Naive thymus-derived CD8-positive, alpha-beta T cell (primary cell): ENCODE results near the gene TMSB4X. TPM values are rescaled to one million over a fixed set of nuclear protein-coding genes. Genes with fewer than 3 reads are reported as not detected.
A peak's percentile ranks its signal among the peaks of the same experiment; 100 is the strongest.

Experiments
- ATAC-seq, 2 donors: fragments of 150-1000 bp; cut with Tn5 transposase in 1 of 2; sonication (Bioruptor Pico), chemical (Tn5 transposase) in 1 of 2; 1 replicate in 1 of 2; 2 replicates in 1 of 2; pipeline ENCODE4 v1.10.0; 2021; ENCODE audit warnings: mild to moderate bottlenecking in 2 of 2, moderate library complexity in 2 of 2
- POLR2A ChIA-PET: fragments of 350-600 bp; sonication (Branson Sonifier 250); formaldehyde crosslinking; loops from one replicate; lab custom pipeline; 2021; ENCODE audit warnings: antibody characterized with exemption; lab: Charles Lee
- DNase-seq, 10 donors: peaks; one replicate each; pipeline versions ENCODE4 v3.0.0 to v3.0.0-alpha.2; 2020 to 2022
- H3K27ac Mint-ChIP-seq, 10 donors: one replicate each; pipeline ENCODE4 v1.8.0; 2020 to 2022; ENCODE audit warnings: mild to moderate bottlenecking in 10 of 10, mixed read lengths in 10 of 10, moderate library complexity in 4 of 10, inconsistent platforms in 1 of 10
- H3K27me3 Mint-ChIP-seq, 5 donors: one replicate each; pipeline ENCODE4 v1.8.0; 2021 to 2022; ENCODE audit warnings: mixed read lengths in 5 of 5
- H3K36me3 Mint-ChIP-seq, 3 donors: one replicate each; pipeline ENCODE4 v1.8.0; 2020 to 2022; ENCODE audit warnings: mixed read lengths in 3 of 3, mild to moderate bottlenecking in 2 of 3, inconsistent platforms in 1 of 3
- H3K4me1 Mint-ChIP-seq, 4 donors: one replicate each; pipeline ENCODE4 v1.8.0; 2021 to 2022; ENCODE audit warnings: mixed read lengths in 4 of 4
- H3K4me3 Mint-ChIP-seq, 10 donors: one replicate each; pipeline ENCODE4 v1.8.0; 2020 to 2022; ENCODE audit warnings: mild to moderate bottlenecking in 10 of 10, mixed read lengths in 10 of 10, moderate library complexity in 6 of 10, inconsistent platforms in 1 of 10
- H3K9me3 Mint-ChIP-seq, 9 donors: one replicate each; pipeline ENCODE4 v1.8.0; 2020 to 2022; ENCODE audit warnings: mixed read lengths in 9 of 9, mild to moderate bottlenecking in 3 of 9, inconsistent platforms in 1 of 9, moderate library complexity in 1 of 9
- polyA plus RNA-seq, 3 donors: library from polyadenylated mRNA; unstranded; fragments of 300-500 nt; fragmentation: Illumina TruSeq; gene quantifications; one replicate each; pipeline ENCODE4 v1.2.3, GENCODE V29; 2021
- total RNA-seq, 8 experiments: library from RNA in 2 of 8; stranded (reverse) in 2 of 8; gene quantifications; one replicate each; pipeline ENCODE4 v1.2.3 and lab custom pipeline; 2021 to 2026

Gene TMSB4X
- total and polyA plus RNA-seq, 5 experiments from 2014 or later, result 4,350 to 30,039 (median 23,903) TPM

- Mint-ChIP-seq H3K4me3 (peak overlapping the region in 8 of 10 donors; percentile 28 to 85 (median 72)), H3K9me3 (no peaks in the 10 kb centered on the region), H3K4me1 (peaks cover 10 to 63% (median 51%) of the 10 kb centered on the region in 4 donors), H3K36me3 (no peaks in the 10 kb centered on the region), H3K27me3 (no peaks in the 10 kb centered on the region), H3K27ac (peak overlapping the region; percentile 68 to 99 (median 96))
- POLR2A ChIA-PET, result interaction anchor here (1.0 to 17.8 kb wide), 4 partner anchors 29 to 541 kb away, joined by 4 to 1336 read pairs (median 128); partner anchors contain the start of gene TMSB4X
- no peak for DNase-seq
- no peak for ATAC-seq
These were observed 27.2 kb upstream of the TMSB4X start for GRCh38 chrX:12947545-12948235.

GRCh38 chrX:12948495-12948894 is 26.4 kb upstream of the TMSB4X start:
- Mint-ChIP-seq H3K9me3 (no peaks in the 10 kb centered on the region), H3K4me1 (peaks cover 10 to 71% (median 55%) of the 10 kb centered on the region in 4 donors), H3K27me3 (no peaks in the 10 kb centered on the region), H3K27ac (peak overlapping the region; percentile 68 to 99 (median 96)), H3K36me3 (no peaks in the 10 kb centered on the region), H3K4me3 (peak overlapping the region in 7 of 10 donors; percentile 18 to 85 (median 49))
- POLR2A ChIA-PET, result interaction anchor here (1.0 to 17.8 kb wide), 3 partner anchors 28 to 139 kb away, joined by 3 to 1336 read pairs (median 238); partner anchors contain the start of gene TMSB4X
- no peak for DNase-seq
- no peak for ATAC-seq

- Mint-ChIP-seq H3K4me1 (peaks cover 10 to 78% (median 62%) of the 10 kb centered on the region in 4 donors), H3K9me3 (no peaks in the 10 kb centered on the region), H3K4me3 (peak overlapping the region; percentile 83 to 91 (median 88)), H3K27ac (peak overlapping the region; percentile 91 to 99 (median 96)), H3K36me3 (no peaks in the 10 kb centered on the region), H3K27me3 (no peaks in the 10 kb centered on the region)
- POLR2A ChIA-PET, result interaction anchor here (0.8 to 17.8 kb wide), 8 partner anchors 27 to 539 kb away, joined by 3 to 1336 read pairs (median 8); partner anchors contain the start of gene TMSB4X
- DNase-seq, result no peak
- ATAC-seq, result no peak
These were observed 25.5 kb upstream of the TMSB4X start for GRCh38 chrX:12949205-12949926.

- Mint-ChIP-seq H3K4me3 (peak overlapping the region; percentile 83 to 91 (median 88)), H3K4me1 (peaks cover 10 to 85% (median 69%) of the 10 kb centered on the region in 4 donors), H3K36me3 (no peaks in the 10 kb centered on the region), H3K9me3 (no peaks in the 10 kb centered on the region), H3K27me3 (no peaks in the 10 kb centered on the region), H3K27ac (peak overlapping the region; percentile 91 to 99 (median 96))
- ATAC-seq, result peak; percentile 60 to 77
- peak; percentile 47 to 90 (median 83) for DNase-seq
- POLR2A ChIA-PET, result interaction anchor here (0.7 to 17.8 kb wide), 13 partner anchors 9 to 538 kb away, joined by 3 to 1336 read pairs (median 5); partner anchors contain the start of gene TMSB4X
These were observed 24.8 kb upstream of the TMSB4X start for GRCh38 chrX:12949927-12950656.

- peak overlapping the region; percentile 91 to 99 (median 96) for H3K27ac Mint-ChIP-seq
- ATAC-seq (peak; percentile 63 to 74), DNase-seq (peak; percentile 28 to 78 (median 67))
- no peaks in the 10 kb centered on the region for H3K27me3 Mint-ChIP-seq
- peaks cover 12 to 93% (median 76%) of the 10 kb centered on the region in 4 donors for H3K4me1 Mint-ChIP-seq
- POLR2A ChIA-PET, result interaction anchor here (0.5 to 17.8 kb wide), 14 partner anchors 8 to 771 kb away, joined by 3 to 1336 read pairs (median 5); partner anchors contain the start of gene TMSB4X
- peak overlapping the region; percentile 83 to 91 (median 88) for H3K4me3 Mint-ChIP-seq
- no peaks in the 10 kb centered on the region for H3K36me3 Mint-ChIP-seq
- H3K9me3 Mint-ChIP-seq, result no peaks in the 10 kb centered on the region
These were observed 23.9 kb upstream of the TMSB4X start for GRCh38 chrX:12950851-12951594.

- POLR2A ChIA-PET, result interaction anchor here (0.8 to 17.8 kb wide), 9 partner anchors 25 to 534 kb away, joined by 3 to 1336 read pairs (median 7); partner anchors contain the start of gene TMSB4X
- Mint-ChIP-seq H3K27ac (peak overlapping the region; percentile 91 to 99 (median 96)), H3K9me3 (no peaks in the 10 kb centered on the region), H3K4me1 (peaks cover 15 to 94% (median 77%) of the 10 kb centered on the region in 4 donors), H3K4me3 (peak overlapping the region; percentile 83 to 91 (median 88)), H3K36me3 (no peaks in the 10 kb centered on the region), H3K27me3 (no peaks in the 10 kb centered on the region)
- peak; percentile 16 to 30 for ATAC-seq
- DNase-seq, result peak in 2 of 10 donors; percentile 46 to 50
These were observed 23.3 kb upstream of the TMSB4X start for GRCh38 chrX:12951595-12951975.

- POLR2A ChIA-PET, result interaction anchor here (1.4 to 17.8 kb wide), 5 partner anchors 23 to 138 kb away, joined by 6 to 1336 read pairs (median 18); partner anchors contain the start of gene TMSB4X
- no peaks in the 10 kb centered on the region for H3K9me3 Mint-ChIP-seq
- H3K27me3 Mint-ChIP-seq, result no peaks in the 10 kb centered on the region
- H3K4me1 Mint-ChIP-seq, result peaks cover 16 to 87% (median 74%) of the 10 kb centered on the region in 4 donors
- DNase-seq, result peak in 1 of 10 donors; percentile 13
- H3K27ac Mint-ChIP-seq, result peak overlapping the region; percentile 95 to 99 (median 96)
- no peak for ATAC-seq
- peak overlapping the region; percentile 69 to 88 (median 83) for H3K4me3 Mint-ChIP-seq
- H3K36me3 Mint-ChIP-seq, result no peaks in the 10 kb centered on the region
These were observed 21.5 kb upstream of the TMSB4X start for GRCh38 chrX:12953420-12953819.

GRCh38 chrX:12954376-12954775 is 20.5 kb upstream of the TMSB4X start:
- POLR2A ChIA-PET, result interaction anchor here (0.6 to 17.8 kb wide), 7 partner anchors 22 to 442 kb away, joined by 3 to 1336 read pairs (median 18); partner anchors contain the start of gene TMSB4X
- no peaks in the 10 kb centered on the region for H3K9me3 Mint-ChIP-seq
- no peaks in the 10 kb centered on the region for H3K36me3 Mint-ChIP-seq
- H3K27me3 Mint-ChIP-seq, result no peaks in the 10 kb centered on the region
- ATAC-seq, result no peak
- DNase-seq, result no peak
- H3K4me3 Mint-ChIP-seq, result peak overlapping the region; percentile 54 to 89 (median 82)
- H3K27ac Mint-ChIP-seq, result peak overlapping the region; percentile 95 to 99 (median 96)
- H3K4me1 Mint-ChIP-seq, result peaks cover 17 to 82% (median 69%) of the 10 kb centered on the region in 4 donors

GRCh38 chrX:12954981-12955380 is 19.9 kb upstream of the TMSB4X start:
- no peaks in the 10 kb centered on the region for H3K36me3 Mint-ChIP-seq
- H3K4me1 Mint-ChIP-seq, result peaks cover 22 to 82% (median 69%) of the 10 kb centered on the region in 4 donors
- POLR2A ChIA-PET, result interaction anchor here (0.6 to 17.8 kb wide), 8 partner anchors 21 to 782 kb away, joined by 3 to 1336 read pairs (median 6); partner anchors contain the start of gene TMSB4X
- DNase-seq (no peak), ATAC-seq (no peak)
- H3K27ac Mint-ChIP-seq, result peak overlapping the region; percentile 95 to 99 (median 96)
- no peaks in the 10 kb centered on the region for H3K9me3 Mint-ChIP-seq
- no peaks in the 10 kb centered on the region for H3K27me3 Mint-ChIP-seq
- H3K4me3 Mint-ChIP-seq, result peak overlapping the region; percentile 54 to 89 (median 82)

GRCh38 chrX:12955882-12956703 is 18.8 kb upstream of the TMSB4X start:
- Mint-ChIP-seq H3K36me3 (no peaks in the 10 kb centered on the region), H3K27me3 (no peaks in the 10 kb centered on the region), H3K27ac (peak overlapping the region; percentile 94 to 99 (median 97)), H3K4me3 (peak overlapping the region; percentile 72 to 90 (median 88)), H3K4me1 (peaks cover 17 to 82% (median 68%) of the 10 kb centered on the region in 4 donors), H3K9me3 (no peaks in the 10 kb centered on the region)
- peak in 7 of 10 donors; percentile 30 to 78 (median 55) for DNase-seq
- ATAC-seq, result peak; percentile 5 to 49
- POLR2A ChIA-PET, result interaction anchor here (0.6 to 17.8 kb wide), 13 partner anchors 20 to 781 kb away, joined by 3 to 1336 read pairs (median 5); partner anchors contain the start of gene TMSB4X
